ENCODE results near the gene TSPAN7.

TSPAN7 gene

GRCh38 chrX:38561126-38561868 is at the start of gene TSPAN7:
TSS of gene TSPAN7 (plus strand) at chrX:38561542. CDS start at chrX:38561547, 5 bp downstream.
- H3K27me3 Mint-ChIP-seq: no peaks in the 10 kb centered on the region
- no peak within 1 kb of the TSS for H3K27ac Mint-ChIP-seq
- H3K4me1 Mint-ChIP-seq: no peaks in the 10 kb centered on the region

GRCh38 chrX:38513112-38513742 is 48.1 kb upstream of the TSPAN7 start:
- Mint-ChIP-seq H3K4me3 (no peak overlapping the region), H3K4me1 (no peaks in the 10 kb centered on the region), H3K27ac (no peak overlapping the region), H3K27me3 (no peaks in the 10 kb centered on the region), H3K36me3 (no peaks in the 10 kb centered on the region), H3K9me3 (no peaks in the 10 kb centered on the region)

More at GRCh38 chrX:38561126-38561868, at the start of gene TSPAN7:
- Mint-ChIP-seq H3K36me3 (no peaks in the 10 kb centered on the region), H3K4me3 (peak within 1 kb of the TSS; percentile 91), H3K9me3 (no peaks in the 10 kb centered on the region)

GRCh38 chrX:38514016-38514854 is 47.1 kb upstream of the TSPAN7 start:
- no peaks in the 10 kb centered on the region for H3K4me1 Mint-ChIP-seq
- no peaks in the 10 kb centered on the region for H3K36me3 Mint-ChIP-seq
- no peak overlapping the region for H3K4me3 Mint-ChIP-seq
- no peak overlapping the region for H3K27ac Mint-ChIP-seq
- H3K9me3 Mint-ChIP-seq: no peaks in the 10 kb centered on the region
- H3K27me3 Mint-ChIP-seq: no peaks in the 10 kb centered on the region

GRCh38 chrX:38515291-38515690 is 46.1 kb upstream of the TSPAN7 start:
- Mint-ChIP-seq H3K27ac (no peak overlapping the region), H3K4me1 (no peaks in the 10 kb centered on the region), H3K36me3 (no peaks in the 10 kb centered on the region), H3K9me3 (no peaks in the 10 kb centered on the region), H3K27me3 (no peaks in the 10 kb centered on the region), H3K4me3 (no peak overlapping the region)

GRCh38 chrX:38516196-38516774 is 45.1 kb upstream of the TSPAN7 start:
- Mint-ChIP-seq H3K4me1 (no peaks in the 10 kb centered on the region), H3K36me3 (no peaks in the 10 kb centered on the region), H3K4me3 (no peak overlapping the region), H3K27me3 (no peaks in the 10 kb centered on the region), H3K9me3 (no peaks in the 10 kb centered on the region), H3K27ac (no peak overlapping the region)

GRCh38 chrX:38519651-38520050 is 41.7 kb upstream of the TSPAN7 start:
- H3K27ac Mint-ChIP-seq: no peak overlapping the region
- H3K4me3 Mint-ChIP-seq: no peak overlapping the region
- no peaks in the 10 kb centered on the region for H3K4me1 Mint-ChIP-seq
- no peaks in the 10 kb centered on the region for H3K36me3 Mint-ChIP-seq
- no peaks in the 10 kb centered on the region for H3K9me3 Mint-ChIP-seq
- no peaks in the 10 kb centered on the region for H3K27me3 Mint-ChIP-seq

GRCh38 chrX:38538134-38538533 is 23.2 kb upstream of the TSPAN7 start:
- H3K9me3 Mint-ChIP-seq: no peaks in the 10 kb centered on the region
- no peaks in the 10 kb centered on the region for H3K36me3 Mint-ChIP-seq
- H3K27me3 Mint-ChIP-seq: no peaks in the 10 kb centered on the region
- H3K4me3 Mint-ChIP-seq: no peak overlapping the region
- no peaks in the 10 kb centered on the region for H3K4me1 Mint-ChIP-seq
- H3K27ac Mint-ChIP-seq: no peak overlapping the region

- no peak overlapping the region for H3K27ac Mint-ChIP-seq
- H3K36me3 Mint-ChIP-seq: no peaks in the 10 kb centered on the region
- H3K9me3 Mint-ChIP-seq: no peaks in the 10 kb centered on the region
- no peaks in the 10 kb centered on the region for H3K27me3 Mint-ChIP-seq
- no peak overlapping the region for H3K4me3 Mint-ChIP-seq
- H3K4me1 Mint-ChIP-seq: no peaks in the 10 kb centered on the region
Measured at GRCh38 chrX:38539748-38540147, 21.6 kb upstream of the TSPAN7 start.

- Mint-ChIP-seq H3K36me3 (no peaks in the 10 kb centered on the region), H3K9me3 (no peaks in the 10 kb centered on the region), H3K4me3 (no peak overlapping the region), H3K4me1 (no peaks in the 10 kb centered on the region), H3K27ac (no peak overlapping the region), H3K27me3 (no peaks in the 10 kb centered on the region)
Measured at GRCh38 chrX:38548508-38548907, 12.8 kb upstream of the TSPAN7 start.

GRCh38 chrX:38552721-38553120 is 8.6 kb upstream of the TSPAN7 start:
- Mint-ChIP-seq H3K4me1 (no peaks in the 10 kb centered on the region), H3K27ac (no peak overlapping the region), H3K36me3 (no peaks in the 10 kb centered on the region), H3K4me3 (no peak overlapping the region), H3K9me3 (no peaks in the 10 kb centered on the region), H3K27me3 (no peaks in the 10 kb centered on the region)

- H3K27me3 Mint-ChIP-seq: no peaks in the 10 kb centered on the region
- no peak overlapping the region for H3K27ac Mint-ChIP-seq
- no peaks in the 10 kb centered on the region for H3K9me3 Mint-ChIP-seq
- no peak overlapping the region for H3K4me3 Mint-ChIP-seq
- no peaks in the 10 kb centered on the region for H3K4me1 Mint-ChIP-seq
- no peaks in the 10 kb centered on the region for H3K36me3 Mint-ChIP-seq
Measured at GRCh38 chrX:38558686-38559085, 2.7 kb upstream of the TSPAN7 start.

- no peak overlapping the region for H3K27ac Mint-ChIP-seq
- no peaks in the 10 kb centered on the region for H3K4me1 Mint-ChIP-seq
- no peaks in the 10 kb centered on the region for H3K36me3 Mint-ChIP-seq
- no peaks in the 10 kb centered on the region for H3K9me3 Mint-ChIP-seq
- no peaks in the 10 kb centered on the region for H3K27me3 Mint-ChIP-seq
- H3K4me3 Mint-ChIP-seq: peak overlapping the region; percentile 69
Measured at GRCh38 chrX:38560776-38561125, 591 bp upstream of the TSPAN7 start.

GRCh38 chrX:38561951-38562719 is 793 bp downstream of the TSPAN7 start:
- H3K9me3 Mint-ChIP-seq: no peaks in the 10 kb centered on the region
- no peaks in the 10 kb centered on the region for H3K27me3 Mint-ChIP-seq
- peak overlapping the region; percentile 91 for H3K4me3 Mint-ChIP-seq
- H3K36me3 Mint-ChIP-seq: no peaks in the 10 kb centered on the region
- no peaks in the 10 kb centered on the region for H3K4me1 Mint-ChIP-seq
- no peak overlapping the region for H3K27ac Mint-ChIP-seq

GRCh38 chrX:38563030-38563429 is 1.7 kb downstream of the TSPAN7 start:
- H3K27ac Mint-ChIP-seq: no peak overlapping the region
- H3K4me1 Mint-ChIP-seq: no peaks in the 10 kb centered on the region
- no peaks in the 10 kb centered on the region for H3K9me3 Mint-ChIP-seq
- no peaks in the 10 kb centered on the region for H3K27me3 Mint-ChIP-seq
- H3K4me3 Mint-ChIP-seq: no peak overlapping the region
- no peaks in the 10 kb centered on the region for H3K36me3 Mint-ChIP-seq

GRCh38 chrX:38570396-38570795 is 9.1 kb downstream of the TSPAN7 start:
- no peaks in the 10 kb centered on the region for H3K4me1 Mint-ChIP-seq
- no peak overlapping the region for H3K27ac Mint-ChIP-seq
- no peak overlapping the region for H3K4me3 Mint-ChIP-seq
- H3K27me3 Mint-ChIP-seq: peaks cover 2% of the 10 kb centered on the region
- H3K9me3 Mint-ChIP-seq: no peaks in the 10 kb centered on the region
- no peaks in the 10 kb centered on the region for H3K36me3 Mint-ChIP-seq

All from activated naive CD4-positive, alpha-beta T cell treated with anti-CD3 and anti-CD28 coated beads, Interleukin-2, amount 50 U/mL, for 24 hours (primary cell).